GM18526 (cell line): Measurements from ENCODE around the gene DBNDD2.

Source experiments
- POLR2A ChIP-seq: IDR thresholded peaks from 3 replicates; pipeline ENCODE4 v1.6.1; 2011; ENCODE audit not compliant: insufficient read length; ENCODE audit errors: extremely low read depth

DBNDD2 gene

GRCh38 chr20:45404438-45404837 is 3.7 kb upstream of the DBNDD2 start:
- TF ChIP-seq POLR2A, result no peak

- no peak for TF ChIP-seq POLR2A
Measured at GRCh38 chr20:45405571-45406259, 2.4 kb upstream of the DBNDD2 start.

GRCh38 chr20:45406260-45407066 is 1.6 kb upstream of the DBNDD2 start:
- TF ChIP-seq POLR2A, result no peak

- no peak for TF ChIP-seq POLR2A
Measured at GRCh38 chr20:45407067-45407745, 883 bp upstream of the DBNDD2 start.

- no peak for TF ChIP-seq POLR2A
Measured at GRCh38 chr20:45408646-45409213, 641 bp downstream of the DBNDD2 start.

GRCh38 chr20:45409521-45410272 is 1.6 kb downstream of the DBNDD2 start:
- TF ChIP-seq POLR2A, result no peak

GRCh38 chr20:45410887-45411286 is 2.8 kb downstream of the DBNDD2 start:
- TF ChIP-seq POLR2A, result no peak

GRCh38 chr20:45412653-45413052 is 4.6 kb downstream of the DBNDD2 start:
- no peak for TF ChIP-seq POLR2A

- TF ChIP-seq POLR2A, result no peak
Measured at GRCh38 chr20:45413479-45413878, 5.4 kb downstream of the DBNDD2 start.

- peak; percentile 96 for TF ChIP-seq POLR2A
Measured at GRCh38 chr20:45415822-45416637, 7.9 kb downstream of the DBNDD2 start, which contains the start of gene PIGT. TSS of gene PIGT (plus strand) at chr20:45416141. CDS start at chr20:45416157, 16 bp downstream.

- TF ChIP-seq POLR2A, result no peak
Measured at GRCh38 chr20:45416917-45417316, 8.8 kb downstream of the DBNDD2 start.

GRCh38 chr20:45419188-45420091 is 11.4 kb downstream of the DBNDD2 start:
- no peak for TF ChIP-seq POLR2A

GRCh38 chr20:45420125-45420524 is 12.0 kb downstream of the DBNDD2 start:
- no peak for TF ChIP-seq POLR2A

GRCh38 chr20:45423700-45424099 is 15.6 kb downstream of the DBNDD2 start:
- TF ChIP-seq POLR2A, result no peak
